DMS153 treated with DMSO at 0.1 percent for 48 hours (cell line): ENCODE measurements around the gene CCP110.
"Not testable (repeated sequence)": the region's sequence is repeated elsewhere in the genome, so short reads cannot be mapped to it uniquely, and the experiment has no call there.

Source experiments
- DNase-seq: peaks from one replicate; lab custom pipeline; 2025; ENCODE audit not compliant: unreplicated experiment; lab: John Stamatoyannopoulos, UW

Gene CCP110

DNA sequence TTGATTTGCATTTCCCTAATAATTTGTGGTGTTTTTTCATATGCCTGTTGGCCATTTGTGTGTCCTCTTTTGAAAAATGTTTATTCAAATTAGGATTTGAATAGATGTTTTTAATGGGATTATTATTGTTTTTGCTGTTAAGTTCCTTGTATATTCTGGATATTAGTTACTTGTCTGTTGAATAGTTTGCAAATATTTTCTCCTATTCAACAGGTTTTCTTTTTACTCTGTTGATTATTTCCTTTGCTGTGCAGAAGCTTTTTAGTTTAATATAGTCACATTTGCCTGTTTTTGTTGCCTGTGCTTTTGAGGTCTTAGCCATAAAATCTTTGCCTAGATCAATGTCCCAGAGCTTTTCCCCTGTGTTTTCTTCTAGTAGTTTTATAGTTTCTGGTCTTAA is 11.4 kb upstream of the CCP110 start:
- DNase-seq = no peak

DNA sequence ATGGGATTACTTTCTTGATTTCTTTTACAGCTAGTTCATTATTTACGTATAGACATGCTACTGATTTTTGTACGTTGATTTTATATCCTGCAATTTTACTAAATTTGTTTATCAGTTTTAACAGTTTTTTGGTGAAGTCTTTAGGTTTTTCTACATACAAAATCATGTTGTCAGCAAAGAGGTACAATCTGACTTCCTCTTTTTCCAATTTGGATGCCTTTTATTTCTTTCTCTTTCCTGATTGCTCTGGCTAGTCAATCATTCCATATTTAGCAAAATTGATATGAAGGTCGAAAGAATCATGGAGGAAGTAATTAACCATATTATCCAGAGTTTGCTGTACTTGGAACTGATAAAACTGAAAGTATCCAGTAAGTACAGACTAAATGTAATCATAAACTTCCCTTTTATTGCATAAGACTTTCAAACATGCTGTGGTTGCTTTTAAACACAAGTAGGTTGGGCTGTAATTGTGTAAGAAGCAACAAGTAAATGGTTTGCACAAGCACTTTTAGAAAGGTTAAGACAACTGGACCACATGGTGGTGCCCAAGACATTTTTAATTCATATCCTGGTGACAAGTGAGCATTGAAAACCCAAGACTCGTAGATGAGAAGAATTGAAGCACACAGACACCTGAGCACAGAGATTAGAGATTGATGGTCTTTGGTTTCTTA is 10.2 kb upstream of the CCP110 start:
- DNase-seq = no peak

DNA sequence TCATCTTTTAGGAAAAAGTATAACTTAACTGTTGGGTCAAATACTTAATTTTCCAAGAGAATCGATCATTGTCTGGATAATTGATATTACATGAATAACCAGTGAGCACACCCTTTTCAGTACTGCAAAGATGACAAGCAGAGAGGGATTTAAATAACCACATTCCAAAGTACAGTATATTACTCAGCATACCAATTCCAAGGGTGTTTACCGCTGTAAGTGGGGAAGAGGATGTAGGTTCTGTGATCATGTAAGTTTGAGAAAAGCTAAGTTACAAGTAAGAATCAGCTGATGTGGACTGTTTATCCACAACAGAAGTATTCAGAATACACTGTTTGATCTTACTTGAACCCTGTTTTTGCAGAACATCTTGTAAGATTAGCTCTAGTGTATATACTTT is 8.0 kb upstream of the CCP110 start:
- no peak for DNase-seq

GRCh38 chr16:19517424-19518089 is 6.2 kb upstream of the CCP110 start:
- DNase-seq = no peak

- DNase-seq = no peak
These were observed 5.4 kb upstream of the CCP110 start for GRCh38 chr16:19518388-19518787.

DNA sequence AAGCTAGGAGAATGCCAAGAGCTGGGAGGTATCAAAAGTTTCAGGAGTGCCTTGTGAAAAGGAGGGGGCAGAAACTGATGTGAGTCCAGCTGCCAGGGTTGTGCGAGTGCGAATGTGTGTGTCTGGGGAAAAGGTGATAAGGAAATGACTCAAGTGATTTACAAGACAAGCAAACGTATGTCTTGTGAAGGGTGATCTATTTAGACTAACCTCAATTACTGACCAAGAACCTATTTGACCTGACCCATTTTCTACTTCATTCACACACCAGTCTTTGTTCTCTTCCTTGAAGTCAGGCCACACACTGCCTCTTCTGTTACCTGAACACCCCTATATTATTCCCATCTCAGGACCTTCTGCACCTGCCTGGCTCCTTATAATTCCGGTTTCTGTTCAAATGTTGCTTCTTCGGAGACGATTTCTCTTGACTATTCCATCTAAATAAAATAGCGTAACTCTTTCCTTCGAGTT is 2.8 kb upstream of the CCP110 start:
- DNase-seq = no peak

DNA sequence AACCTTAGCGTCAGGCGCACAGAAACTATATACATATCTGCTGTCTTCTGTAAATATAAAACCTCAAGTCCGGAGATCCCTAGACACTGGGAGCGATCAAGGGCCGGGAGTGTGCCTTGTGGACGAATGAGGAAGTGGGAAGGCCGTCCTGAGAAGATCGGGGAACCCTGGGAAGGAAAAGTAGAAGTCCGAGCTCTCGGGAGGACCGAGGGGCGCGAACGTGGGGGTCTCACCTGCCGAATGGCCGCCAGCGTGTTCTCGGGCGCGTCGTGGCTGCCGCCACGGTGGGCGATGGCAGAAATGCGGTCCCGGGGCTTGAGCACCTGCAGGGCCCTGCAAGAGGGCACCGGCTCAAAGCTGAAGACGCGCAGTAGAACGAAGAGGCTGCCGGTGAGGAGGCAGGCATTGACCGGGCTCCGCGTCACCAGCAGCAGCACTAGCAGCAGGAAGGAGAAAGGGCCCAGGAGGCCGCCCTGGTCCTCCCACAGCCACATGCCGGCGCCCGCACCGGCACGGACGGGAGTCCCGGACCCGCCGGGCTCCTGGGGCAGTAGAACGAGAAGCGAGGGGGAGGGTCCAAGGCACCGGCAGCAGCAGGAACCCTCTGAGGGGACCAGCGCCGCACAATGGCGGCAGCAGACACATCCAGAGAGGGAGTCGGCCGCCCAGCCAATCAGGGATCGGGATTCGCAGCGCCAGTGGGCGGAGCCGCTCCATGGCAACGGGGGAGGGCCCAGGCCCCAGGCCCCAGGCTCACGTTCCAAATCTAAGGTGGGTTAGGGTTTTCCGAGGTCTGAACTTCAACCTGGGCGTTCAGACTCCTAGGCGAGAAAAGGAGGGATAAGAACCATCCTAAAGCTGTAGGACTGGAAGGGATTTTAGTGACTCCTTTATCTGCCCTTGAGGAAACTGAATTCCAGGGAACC is 2.0 kb upstream of the CCP110 start, which contains the start of gene GDE1:
GDE1 (minus strand) TSS at position 628 of the 926 bp plus-strand sequence; CDS start at position 494, 134 bp downstream.
- DNase-seq = peak; percentile 87

GRCh38 chr16:19522397-19522732 is 1.4 kb upstream of the CCP110 start:
- no peak for DNase-seq

GRCh38 chr16:19522760-19523159 is 982 bp upstream of the CCP110 start:
- DNase-seq = no peak

DNA sequence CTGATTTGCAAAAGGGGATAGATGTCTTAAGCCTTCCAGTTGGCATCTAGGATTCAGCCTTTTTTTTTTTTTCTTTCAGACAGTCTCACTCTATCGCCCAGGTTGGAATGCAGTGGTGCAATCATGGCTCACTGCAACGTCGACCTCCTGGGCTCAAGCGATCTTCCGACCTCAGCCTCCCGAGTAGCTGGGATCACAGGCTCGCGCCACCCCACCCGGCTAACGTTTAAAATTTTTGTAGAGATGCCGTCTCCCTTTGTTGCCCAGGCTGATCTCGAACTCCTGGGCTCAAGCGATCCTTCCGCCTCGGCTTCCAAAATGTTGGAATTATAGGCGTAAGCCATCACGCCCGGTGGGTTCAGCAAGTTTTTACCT is 571 bp upstream of the CCP110 start:
- no peak for DNase-seq

DNA sequence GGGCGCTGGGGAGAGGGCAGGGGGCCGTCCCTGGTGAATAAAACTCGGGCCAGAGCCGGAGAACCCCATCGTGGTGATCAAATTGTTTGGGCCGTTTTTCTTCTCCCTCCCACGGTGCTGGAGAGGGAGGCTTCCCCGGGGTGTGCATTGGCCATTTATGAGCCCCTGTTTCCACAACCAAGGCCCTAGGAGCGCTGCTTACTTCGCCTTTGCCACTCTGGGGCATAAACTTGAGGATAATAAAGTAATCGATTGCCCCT is 544 bp downstream of the CCP110 start:
- DNase-seq = no peak

DNA sequence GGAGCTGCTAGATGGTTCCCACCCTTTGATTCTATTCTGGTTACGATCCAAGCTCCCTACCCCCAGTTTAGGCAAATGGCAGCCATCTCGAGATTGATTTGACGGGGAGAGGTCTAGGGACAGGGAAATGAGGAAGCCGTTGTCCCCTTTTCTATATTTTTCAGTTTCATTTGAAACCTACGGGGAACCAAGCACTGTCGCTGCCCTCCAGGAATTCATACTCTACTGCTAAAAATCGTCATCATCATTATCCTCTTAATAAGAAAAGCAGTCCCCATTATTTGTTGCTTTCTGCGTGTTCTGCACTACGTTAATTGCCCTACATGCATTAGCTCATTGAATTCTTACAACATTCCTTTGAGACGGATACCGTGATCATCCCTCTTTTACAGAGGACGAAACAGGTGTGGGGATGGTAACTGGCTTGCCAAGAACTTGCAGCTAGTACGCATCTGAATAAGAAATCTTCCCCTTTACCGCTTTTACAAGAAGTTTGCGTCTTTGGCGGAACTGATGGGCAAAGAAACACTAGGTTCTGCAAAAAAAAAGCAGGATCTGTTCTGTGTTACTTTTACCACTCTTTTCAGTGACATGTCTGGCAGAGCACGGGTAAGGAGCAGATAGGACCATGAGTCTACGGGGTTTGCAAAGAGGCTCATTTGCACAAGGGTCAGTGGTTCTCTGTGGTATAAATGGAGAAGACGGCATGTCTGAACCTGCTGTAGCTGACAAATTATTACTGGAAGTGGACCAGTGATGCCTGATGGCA is 1.1 kb downstream of the CCP110 start:
- no peak for DNase-seq

GRCh38 chr16:19525385-19525723 is 1.6 kb downstream of the CCP110 start:
- DNase-seq = no peak

DNA sequence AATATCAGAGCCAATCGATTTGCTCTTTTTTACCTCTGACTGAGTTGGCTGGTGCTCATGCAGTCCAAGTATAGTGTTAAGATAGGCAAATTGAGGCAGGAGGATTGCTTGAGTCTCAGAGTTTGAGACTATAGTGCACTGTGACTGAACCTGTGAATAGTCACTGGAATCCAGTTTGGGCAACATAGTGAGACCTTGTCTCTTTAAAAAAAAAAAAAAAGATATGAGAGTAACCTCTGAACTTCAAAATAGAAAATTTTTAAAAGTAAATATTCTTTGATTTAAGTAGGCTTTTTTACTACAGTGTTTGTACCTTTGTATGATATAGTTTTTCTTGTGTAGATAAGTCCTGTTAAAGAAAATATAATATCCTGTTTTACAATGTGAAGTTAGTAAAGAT is 3.4 kb downstream of the CCP110 start:
- DNase-seq = no peak

DNA sequence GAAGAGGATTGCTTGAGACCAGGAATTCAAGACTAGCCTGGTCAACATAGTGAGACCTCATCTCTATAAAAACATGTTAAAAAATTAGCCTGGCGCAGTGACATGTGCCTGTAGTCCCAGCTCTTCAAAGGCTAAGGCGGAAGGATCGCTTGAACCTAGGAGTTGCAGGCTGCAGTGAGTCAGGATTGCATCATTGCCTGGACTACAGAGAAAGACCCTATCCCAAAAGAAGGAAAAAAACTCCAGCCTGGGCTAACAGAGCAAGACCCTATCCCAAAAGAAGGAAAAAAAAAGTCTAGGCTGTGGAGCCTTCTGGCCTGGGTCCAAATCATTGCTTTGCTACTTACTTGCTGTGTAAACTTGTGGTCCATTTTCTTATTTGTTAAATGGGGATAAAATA is 4.9 kb downstream of the CCP110 start:
- DNase-seq = no peak

DNA sequence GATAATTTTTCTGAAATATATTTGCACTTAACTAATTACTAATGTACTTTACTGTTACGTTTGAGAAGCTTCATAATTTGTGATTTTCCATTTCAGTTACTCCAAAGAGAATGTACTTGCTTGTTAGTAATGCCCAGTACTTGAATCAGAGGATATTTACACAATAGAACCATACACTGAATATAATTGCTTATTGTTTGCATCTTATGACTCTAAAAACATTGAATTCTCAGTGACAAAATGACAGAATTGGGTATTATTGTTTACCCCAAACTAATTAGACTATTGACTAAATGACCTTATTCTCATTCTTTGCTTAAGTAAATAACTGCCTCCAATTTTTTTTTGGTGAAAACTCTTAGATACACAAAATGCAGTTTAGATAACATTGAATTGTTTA is 8.9 kb downstream of the CCP110 start:
- DNase-seq = no peak

DNA sequence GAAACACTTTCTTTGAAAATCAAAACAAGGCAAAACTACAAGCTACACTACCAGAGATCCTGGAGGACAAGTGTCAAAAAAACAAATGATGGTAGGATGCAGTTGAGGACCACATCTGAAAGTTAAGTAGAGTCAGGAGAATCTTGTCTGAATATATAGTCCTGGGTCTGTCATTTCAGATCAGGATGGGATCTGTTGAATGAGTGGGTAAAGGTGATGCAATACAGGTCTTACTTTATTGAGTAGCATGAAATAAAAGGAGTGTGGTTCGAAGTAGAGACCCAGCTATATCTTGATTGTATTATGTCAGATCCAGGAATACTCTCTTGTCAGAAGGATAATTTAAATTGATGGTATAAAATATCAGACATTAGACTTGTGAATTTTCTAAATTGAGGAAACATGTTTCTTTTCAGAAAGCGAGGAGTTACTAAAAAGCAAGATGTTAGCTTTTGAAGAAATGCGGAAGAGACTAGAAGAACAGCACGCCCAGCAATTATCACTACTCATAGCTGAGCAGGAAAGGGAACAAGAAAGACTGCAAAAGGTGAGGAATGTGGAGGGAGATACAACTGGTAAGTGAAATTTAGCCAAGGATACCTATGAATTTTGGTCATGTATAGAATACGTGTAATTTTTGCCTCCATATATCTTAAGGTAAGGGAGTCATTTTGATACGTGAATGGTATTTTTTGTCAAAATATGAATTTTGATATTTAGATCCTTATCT is 16.7 kb downstream of the CCP110 start:
- no peak for DNase-seq

DNA sequence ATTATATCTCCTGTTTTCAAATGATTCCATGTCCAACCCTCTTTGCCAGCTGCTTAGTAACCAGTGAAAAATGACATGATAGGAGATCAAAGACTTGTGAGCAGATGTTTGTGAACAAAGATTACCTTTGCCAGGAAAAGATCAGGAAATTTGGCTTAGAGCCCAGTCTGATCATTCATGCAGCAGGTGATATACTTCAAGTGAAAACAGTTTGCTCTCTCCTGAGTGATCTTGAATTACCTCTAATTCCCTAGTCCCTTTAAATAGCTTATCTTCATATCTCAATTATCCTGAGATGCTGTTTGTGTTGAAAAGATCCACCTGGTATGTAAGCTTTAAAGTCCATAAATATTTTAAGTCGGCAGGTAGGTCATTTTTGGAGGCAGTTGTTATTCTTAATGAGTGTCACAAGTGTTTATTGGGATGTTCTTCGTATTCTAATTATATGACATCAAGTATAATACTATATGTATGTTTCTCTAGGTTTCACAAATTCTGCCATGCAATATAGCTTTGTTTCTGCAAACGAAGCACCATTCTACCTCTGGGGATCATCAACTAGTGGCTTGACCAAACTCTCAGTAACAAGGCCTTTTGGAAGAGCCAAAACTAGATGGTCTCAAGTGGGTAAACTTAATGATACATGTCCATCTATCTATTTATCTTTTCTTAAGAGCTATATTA is 18.5 kb downstream of the CCP110 start:
- DNase-seq = peak; percentile 93

DNA sequence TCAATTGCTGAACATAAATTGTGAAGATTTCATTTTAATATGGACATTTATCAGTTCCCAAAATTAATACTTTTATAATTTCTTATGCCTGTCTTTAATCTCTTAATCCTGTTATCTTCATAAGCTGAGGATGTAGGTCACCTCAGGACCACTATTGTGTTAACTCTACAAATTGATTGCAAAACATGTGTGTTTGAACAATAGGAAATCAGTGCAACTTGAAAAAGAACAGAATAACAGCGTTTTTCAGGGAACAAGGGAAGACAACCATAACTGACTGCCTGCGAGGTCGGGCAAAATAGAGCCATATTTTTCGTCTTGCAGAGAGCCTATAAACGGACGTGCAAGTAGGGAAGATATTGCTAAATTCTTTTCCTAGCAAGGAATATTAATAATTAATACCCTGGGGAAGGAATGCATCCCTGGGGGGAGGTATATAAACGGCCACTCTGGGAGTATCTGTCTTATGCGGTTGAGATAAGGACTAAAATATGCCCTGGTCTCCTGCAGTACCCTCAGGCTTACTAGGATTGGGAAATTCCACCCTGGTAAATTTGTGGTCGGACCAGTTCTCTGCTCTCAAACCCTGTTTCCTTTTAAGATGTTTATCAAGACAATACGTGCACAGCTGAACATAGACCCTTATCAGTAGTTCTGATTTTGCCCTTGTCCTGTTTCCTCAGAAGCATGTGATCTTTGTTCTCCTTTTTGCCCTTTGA is 19.7 kb downstream of the CCP110 start:
- DNase-seq = not testable (repeated sequence)

DNA sequence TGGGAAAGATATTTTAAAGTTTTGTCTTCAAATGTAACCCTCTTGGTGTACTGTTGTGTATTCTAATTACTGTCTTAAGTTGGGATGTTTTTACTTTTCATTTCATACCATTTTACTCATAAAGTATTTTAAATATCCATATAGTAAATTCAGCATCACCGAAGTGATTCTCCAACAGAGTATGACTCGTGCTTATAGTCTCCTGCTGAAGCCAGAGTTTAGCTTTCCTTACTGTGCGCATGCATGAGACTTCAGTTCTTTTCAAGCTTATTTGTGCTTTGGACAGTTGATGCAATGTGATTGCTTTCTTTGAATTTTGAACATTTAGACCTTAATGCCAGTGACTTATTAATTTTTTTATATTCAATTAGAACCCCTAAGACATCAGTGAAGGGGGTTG is 24.4 kb downstream of the CCP110 start:
- DNase-seq = no peak
